GM18517 (cell line): ENCODE measurements around the gene TRABD2B.

Experiments
- ATAC-seq: cut with Tn5 transposase; IDR thresholded peaks from one replicate; pipeline ENCODE4 v1.9.1; 2021; ENCODE audit warnings: mild to moderate bottlenecking, moderate library complexity; ENCODE audit not compliant: unreplicated experiment

Gene TRABD2B

GRCh38 chr1:47783638-47784496 lies 213.3 kb downstream of the TRABD2B start:
- ATAC-seq: no peak

DNA sequence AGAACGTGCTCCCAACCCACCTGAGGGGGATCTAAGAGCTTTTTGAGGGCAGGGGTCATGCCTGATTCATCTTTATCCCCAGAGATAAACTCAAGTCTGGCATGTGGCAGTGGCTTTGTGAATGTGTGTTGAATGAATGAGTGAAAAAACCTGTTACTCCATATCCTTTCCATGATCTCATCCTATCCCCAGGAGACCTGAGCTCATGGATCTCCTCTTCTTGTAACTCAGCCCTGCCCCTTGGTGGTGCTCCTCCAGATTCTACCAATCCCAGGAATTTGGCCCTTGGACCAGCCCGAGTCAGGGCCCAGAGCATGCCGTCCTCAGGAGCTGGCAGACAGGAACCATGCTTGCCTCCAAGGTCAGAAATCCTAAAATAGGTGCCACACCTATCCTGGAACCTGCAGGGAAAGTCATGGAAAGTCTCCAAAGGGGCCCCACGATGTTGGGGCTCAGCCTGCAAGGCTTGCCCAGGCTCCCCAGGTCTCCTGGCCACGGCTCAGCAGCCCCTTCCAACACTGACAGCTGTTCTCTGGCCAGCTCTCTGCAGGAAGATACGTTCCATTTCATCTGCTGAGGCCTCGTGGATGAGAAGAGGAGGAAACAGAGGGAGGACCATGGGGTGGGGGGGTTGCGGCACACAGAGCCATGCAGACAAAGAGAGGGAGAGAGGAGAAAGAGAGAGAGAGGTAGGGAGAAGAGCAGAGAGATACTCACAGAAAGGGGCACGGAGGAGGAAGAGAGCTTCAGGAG lies 214.6 kb downstream of the TRABD2B start:
- no peak for ATAC-seq

GRCh38 chr1:47781171-47781959 lies 215.8 kb downstream of the TRABD2B start:
- no peak for ATAC-seq

GRCh38 chr1:47780469-47780995 lies 216.7 kb downstream of the TRABD2B start:
- no peak for ATAC-seq

- ATAC-seq: no peak
Observed at GRCh38 chr1:47779613-47780012, 217.6 kb downstream of the TRABD2B start.

- ATAC-seq: no peak
Observed at GRCh38 chr1:47778280-47778679, 218.9 kb downstream of the TRABD2B start.

GRCh38 chr1:47777322-47777721 lies 219.9 kb downstream of the TRABD2B start:
- ATAC-seq: no peak

DNA sequence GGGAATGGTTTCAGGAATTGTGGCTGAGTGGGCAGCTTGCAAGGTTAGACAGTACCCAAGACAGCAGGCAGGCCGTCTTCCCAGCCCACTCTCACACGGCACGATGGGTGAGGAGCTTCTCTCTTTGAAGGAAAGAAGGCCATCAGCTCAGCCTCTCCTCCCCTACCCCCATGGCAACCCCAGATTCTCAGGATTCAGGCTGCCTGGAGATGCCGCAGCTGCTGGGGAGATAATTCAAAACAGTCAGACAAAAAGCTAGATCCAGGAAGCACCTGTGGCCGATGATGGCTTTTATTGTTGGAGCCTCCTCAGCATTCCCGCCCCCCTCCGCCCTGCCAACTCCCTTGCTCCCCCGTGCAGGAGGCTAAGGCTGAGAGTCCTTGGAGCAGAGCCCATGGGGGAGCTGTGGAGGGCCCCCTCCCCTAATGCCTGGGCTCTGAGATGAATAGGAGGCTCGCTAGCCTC lies 220.5 kb downstream of the TRABD2B start:
- ATAC-seq: no peak

GRCh38 chr1:47774986-47775834 lies 222.0 kb downstream of the TRABD2B start:
- no peak for ATAC-seq

DNA sequence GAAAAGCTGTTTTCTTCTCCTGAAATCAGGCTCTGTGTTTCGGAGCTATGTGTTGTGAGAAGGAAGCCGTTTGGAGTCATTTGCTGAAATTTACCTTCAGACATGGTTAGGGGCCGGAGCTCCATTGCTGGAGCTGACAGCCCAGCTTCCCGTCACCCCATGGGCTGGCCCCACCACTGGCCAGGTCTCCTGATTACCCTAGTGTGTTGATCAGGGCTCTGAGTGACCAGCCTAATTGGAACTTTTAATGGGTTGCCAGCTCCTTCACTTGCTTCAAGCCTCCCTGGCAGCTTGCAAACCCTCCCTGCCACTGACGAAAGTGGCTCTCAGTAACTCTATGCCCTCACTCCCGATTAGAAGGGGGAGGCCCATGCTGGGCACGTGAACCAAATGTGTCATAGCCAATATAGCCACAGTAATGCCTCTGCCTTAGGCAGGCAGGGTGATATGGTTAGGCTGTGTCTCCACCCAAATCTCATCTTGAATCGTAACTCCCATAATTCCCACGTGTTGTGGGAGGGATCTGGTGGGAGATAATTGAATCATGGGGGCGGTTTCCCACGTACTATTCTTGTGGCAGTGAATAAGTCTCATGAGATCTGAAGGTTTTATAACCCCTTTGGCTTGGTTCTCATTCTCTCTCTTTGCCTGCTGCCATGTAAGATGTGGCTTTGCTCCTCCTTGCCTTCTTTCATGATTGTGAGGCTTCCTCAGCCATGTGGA lies 224.1 kb downstream of the TRABD2B start:
- ATAC-seq: no peak

- ATAC-seq: no peak
Observed at GRCh38 chr1:47772281-47772680, 224.9 kb downstream of the TRABD2B start.

GRCh38 chr1:47771751-47772150 lies 225.4 kb downstream of the TRABD2B start:
- ATAC-seq: no peak

GRCh38 chr1:47769983-47770382 lies 227.2 kb downstream of the TRABD2B start:
- no peak for ATAC-seq

- no peak for ATAC-seq
Observed at GRCh38 chr1:47769295-47769694, 227.9 kb downstream of the TRABD2B start.

DNA sequence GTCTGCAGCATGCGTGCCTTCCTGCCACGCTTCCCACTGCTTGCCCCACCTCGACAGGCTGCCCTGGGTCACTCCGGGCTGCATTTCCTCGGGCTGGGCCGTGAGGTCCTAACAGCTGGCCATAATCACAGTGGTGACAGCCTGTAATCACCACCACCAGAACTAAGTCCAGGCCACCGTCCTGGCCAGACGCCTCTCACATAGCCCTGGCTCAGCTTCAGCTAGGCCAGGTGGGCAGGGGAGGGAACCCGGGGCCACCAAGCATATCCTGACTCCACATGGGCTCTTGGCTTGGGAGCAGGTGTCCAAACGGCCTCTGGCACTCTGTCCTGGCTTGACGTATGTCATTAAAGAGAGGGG lies 229.5 kb downstream of the TRABD2B start:
- no peak for ATAC-seq

- no peak for ATAC-seq
Observed at GRCh38 chr1:47766832-47767740, 230.1 kb downstream of the TRABD2B start.

DNA sequence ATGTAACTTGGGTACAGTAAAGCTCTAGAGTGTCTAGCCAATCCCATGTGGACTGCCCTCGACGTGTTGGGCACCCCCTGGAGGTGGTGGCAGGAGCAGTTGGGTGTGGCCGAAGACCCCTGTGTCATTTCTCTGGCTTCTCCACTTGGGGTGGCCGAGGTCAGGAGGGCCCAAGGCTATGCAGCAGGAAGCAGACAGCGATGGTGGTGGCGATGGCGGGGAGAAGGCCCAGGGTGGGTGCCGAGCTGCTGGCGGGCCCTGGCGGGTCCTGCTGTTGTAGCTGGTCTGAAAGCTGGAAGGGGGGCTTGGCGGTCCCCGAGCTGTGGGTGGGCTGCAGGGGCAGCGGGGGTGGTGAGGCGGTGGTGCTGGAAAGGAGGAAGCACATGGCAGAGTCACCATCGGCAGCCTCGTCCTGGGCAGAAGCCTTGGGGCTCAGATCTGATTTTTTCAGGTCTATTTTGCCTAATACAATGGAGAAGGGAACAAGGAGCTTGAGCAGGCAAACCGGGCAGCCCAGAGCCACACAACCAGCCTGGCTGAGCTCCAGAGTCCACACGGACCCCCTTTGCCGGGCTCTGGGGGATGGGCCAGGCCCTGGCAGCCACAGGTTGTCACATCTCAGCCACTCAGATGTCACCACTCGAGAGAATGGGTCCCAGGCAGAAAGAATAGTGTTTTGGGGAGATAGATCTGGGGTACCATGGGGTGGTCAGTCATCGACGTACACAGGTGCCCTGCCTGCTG lies 231.3 kb downstream of the TRABD2B start:
- ATAC-seq: no peak

- no peak for ATAC-seq
Observed at GRCh38 chr1:47765236-47765635, 231.9 kb downstream of the TRABD2B start.
